ENCODE data around the gene HPCA. TPM values are rescaled to one million over a fixed set of nuclear protein-coding genes. Genes with fewer than 3 reads are reported as not detected.

The HPCA gene
- polyA plus RNA-seq, 1 donor (not counting 4 experiments of a cell fraction or from before 2014, with no cell fraction given), result not detected

- Histone ChIP-seq H4K20me1 (ENCODE audit: control insufficient read depth, extremely low read depth, insufficient read depth, low read length) (no peaks in the 10 kb centered on the region), H3K9me1 (ENCODE audit: control insufficient read depth, extremely low read depth, insufficient read depth, low read length) (no peaks in the 10 kb centered on the region), H3K36me3 (ENCODE audit: control insufficient read depth in 2 of 2, extremely low read depth in 1 of 2, insufficient read depth in 2 of 2, low read length in 2 of 2) (peaks cover 2 to 19% of the 10 kb centered on the region in 2 experiments), H3K9me3 (ENCODE audit: control insufficient read depth, low read depth, low read length) (no peaks in the 10 kb centered on the region), H3K79me2 (ENCODE audit: control insufficient read depth, insufficient read depth, low read length) (peaks cover 6% of the 10 kb centered on the region), H3K4me2 (ENCODE audit: control insufficient read depth, extremely low read depth, insufficient read depth, low read depth, low read length) (no peak overlapping the region), H3K27ac (ENCODE audit: control insufficient read depth, insufficient read depth, low read length) (no peak overlapping the region), H3K4me1 (ENCODE audit: control insufficient read depth, extremely low read depth, insufficient read depth, low read length) (peaks cover 35% of the 10 kb centered on the region), H2AFZ (ENCODE audit: control insufficient read depth, low read length) (no peak overlapping the region), H3K4me3 (ENCODE audit: control insufficient read depth in 2 of 3, extremely low read depth in 1 of 3, insufficient read depth in 2 of 3, low read depth in 1 of 3, low read length in 3 of 3) (no peak overlapping the region), H3K9ac (ENCODE audit: control insufficient read depth, extremely low read depth, insufficient read depth, low read length) (no peak overlapping the region), H3K27me3 (ENCODE audit: control insufficient read depth, extremely low read depth, insufficient read depth, low read length) (peaks cover 14% of the 10 kb centered on the region)
- TF ChIP-seq, protein P1, sequence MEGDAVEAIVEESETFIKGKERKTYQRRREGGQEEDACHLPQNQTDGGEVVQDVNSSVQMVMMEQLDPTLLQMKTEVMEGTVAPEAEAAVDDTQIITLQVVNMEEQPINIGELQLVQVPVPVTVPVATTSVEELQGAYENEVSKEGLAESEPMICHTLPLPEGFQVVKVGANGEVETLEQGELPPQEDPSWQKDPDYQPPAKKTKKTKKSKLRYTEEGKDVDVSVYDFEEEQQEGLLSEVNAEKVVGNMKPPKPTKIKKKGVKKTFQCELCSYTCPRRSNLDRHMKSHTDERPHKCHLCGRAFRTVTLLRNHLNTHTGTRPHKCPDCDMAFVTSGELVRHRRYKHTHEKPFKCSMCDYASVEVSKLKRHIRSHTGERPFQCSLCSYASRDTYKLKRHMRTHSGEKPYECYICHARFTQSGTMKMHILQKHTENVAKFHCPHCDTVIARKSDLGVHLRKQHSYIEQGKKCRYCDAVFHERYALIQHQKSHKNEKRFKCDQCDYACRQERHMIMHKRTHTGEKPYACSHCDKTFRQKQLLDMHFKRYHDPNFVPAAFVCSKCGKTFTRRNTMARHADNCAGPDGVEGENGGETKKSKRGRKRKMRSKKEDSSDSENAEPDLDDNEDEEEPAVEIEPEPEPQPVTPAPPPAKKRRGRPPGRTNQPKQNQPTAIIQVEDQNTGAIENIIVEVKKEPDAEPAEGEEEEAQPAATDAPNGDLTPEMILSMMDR (optimal IDR thresholded peaks at IDR 0.05 in 1 of 3, IDR thresholded peaks at IDR 0.05 in 1 of 3, conservative IDR thresholded peaks at IDR 0.05 in 1 of 3; ENCODE audit: extremely low read depth in 1 of 3, insufficient read depth in 2 of 3, low read length in 3 of 3), result no peak
- TF ChIP-seq EZH2 (IDR thresholded peaks at IDR 0.05; ENCODE audit: low read length), result no peak
- dilution Hi-C loops (cut with MboI; ENCODE audit: extremely low pct_ligation_motif_present, low sequenced_read_pairs), result no loop called here
- FAIRE-seq, result no peak
- no peak for DNase-seq (ENCODE audit: low read depth, low spot score)
Observed at GRCh38 chr1:32895325-32896215, 9.3 kb downstream of the HPCA start.

GRCh38 chr1:32896451-32896850 lies 10.2 kb downstream of the HPCA start:
- peak overlapping the region; percentile 24 for H3K4me2 ChIP-seq (ENCODE audit: control insufficient read depth, extremely low read depth, insufficient read depth, low read depth, low read length)
- no peaks in the 10 kb centered on the region for H3K9me1 ChIP-seq (ENCODE audit: control insufficient read depth, extremely low read depth, insufficient read depth, low read length)
- H3K79me2 ChIP-seq (ENCODE audit: control insufficient read depth, insufficient read depth, low read length), result peaks cover 9% of the 10 kb centered on the region
- H3K4me1 ChIP-seq (ENCODE audit: control insufficient read depth, extremely low read depth, insufficient read depth, low read length), result peaks cover 35% of the 10 kb centered on the region
- peaks cover 6% of the 10 kb centered on the region for H3K27me3 ChIP-seq (ENCODE audit: control insufficient read depth, extremely low read depth, insufficient read depth, low read length)
- no peak overlapping the region for H3K4me3 ChIP-seq (ENCODE audit: control insufficient read depth in 2 of 3, extremely low read depth in 1 of 3, insufficient read depth in 2 of 3, low read depth in 1 of 3, low read length in 3 of 3)
- no peaks in the 10 kb centered on the region for H4K20me1 ChIP-seq (ENCODE audit: control insufficient read depth, extremely low read depth, insufficient read depth, low read length)
- H2AFZ ChIP-seq (ENCODE audit: control insufficient read depth, low read length), result no peak overlapping the region
- TF ChIP-seq, protein P1 (optimal IDR thresholded peaks at IDR 0.05 in 1 of 3, IDR thresholded peaks at IDR 0.05 in 1 of 3, conservative IDR thresholded peaks at IDR 0.05 in 1 of 3; ENCODE audit: extremely low read depth in 1 of 3, insufficient read depth in 2 of 3, low read length in 3 of 3), result no peak
- TF ChIP-seq EZH2 (IDR thresholded peaks at IDR 0.05; ENCODE audit: low read length), result no peak
- no peaks in the 10 kb centered on the region for H3K9me3 ChIP-seq (ENCODE audit: control insufficient read depth, low read depth, low read length)
- H3K36me3 ChIP-seq (ENCODE audit: control insufficient read depth in 2 of 2, extremely low read depth in 1 of 2, insufficient read depth in 2 of 2, low read length in 2 of 2), result peaks cover 2 to 19% of the 10 kb centered on the region in 2 experiments
- H3K9ac ChIP-seq (ENCODE audit: control insufficient read depth, extremely low read depth, insufficient read depth, low read length), result no peak overlapping the region
- no peak overlapping the region for H3K27ac ChIP-seq (ENCODE audit: control insufficient read depth, insufficient read depth, low read length)
- FAIRE-seq, result peak; percentile 17
- dilution Hi-C loops (cut with MboI; ENCODE audit: extremely low pct_ligation_motif_present, low sequenced_read_pairs), result no loop called here
- DNase-seq (ENCODE audit: low read depth, low spot score), result no peak
